ENCODE measurements around the gene DNA2. TPM values are rescaled to one million over a fixed set of nuclear protein-coding genes. Genes with fewer than 3 reads are reported as not detected.
A peak's percentile ranks its signal among the peaks of the same experiment; 100 is the strongest.
"Not testable (repeated sequence)": the region's sequence is repeated elsewhere in the genome, so short reads cannot be mapped to it uniquely, and the experiment has no call there.

The DNA2 gene, protein sequence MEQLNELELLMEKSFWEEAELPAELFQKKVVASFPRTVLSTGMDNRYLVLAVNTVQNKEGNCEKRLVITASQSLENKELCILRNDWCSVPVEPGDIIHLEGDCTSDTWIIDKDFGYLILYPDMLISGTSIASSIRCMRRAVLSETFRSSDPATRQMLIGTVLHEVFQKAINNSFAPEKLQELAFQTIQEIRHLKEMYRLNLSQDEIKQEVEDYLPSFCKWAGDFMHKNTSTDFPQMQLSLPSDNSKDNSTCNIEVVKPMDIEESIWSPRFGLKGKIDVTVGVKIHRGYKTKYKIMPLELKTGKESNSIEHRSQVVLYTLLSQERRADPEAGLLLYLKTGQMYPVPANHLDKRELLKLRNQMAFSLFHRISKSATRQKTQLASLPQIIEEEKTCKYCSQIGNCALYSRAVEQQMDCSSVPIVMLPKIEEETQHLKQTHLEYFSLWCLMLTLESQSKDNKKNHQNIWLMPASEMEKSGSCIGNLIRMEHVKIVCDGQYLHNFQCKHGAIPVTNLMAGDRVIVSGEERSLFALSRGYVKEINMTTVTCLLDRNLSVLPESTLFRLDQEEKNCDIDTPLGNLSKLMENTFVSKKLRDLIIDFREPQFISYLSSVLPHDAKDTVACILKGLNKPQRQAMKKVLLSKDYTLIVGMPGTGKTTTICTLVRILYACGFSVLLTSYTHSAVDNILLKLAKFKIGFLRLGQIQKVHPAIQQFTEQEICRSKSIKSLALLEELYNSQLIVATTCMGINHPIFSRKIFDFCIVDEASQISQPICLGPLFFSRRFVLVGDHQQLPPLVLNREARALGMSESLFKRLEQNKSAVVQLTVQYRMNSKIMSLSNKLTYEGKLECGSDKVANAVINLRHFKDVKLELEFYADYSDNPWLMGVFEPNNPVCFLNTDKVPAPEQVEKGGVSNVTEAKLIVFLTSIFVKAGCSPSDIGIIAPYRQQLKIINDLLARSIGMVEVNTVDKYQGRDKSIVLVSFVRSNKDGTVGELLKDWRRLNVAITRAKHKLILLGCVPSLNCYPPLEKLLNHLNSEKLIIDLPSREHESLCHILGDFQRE
- 4.3 and 5.2 TPM in 2 replicates for total RNA-seq (2012; rRNA removed)

DNA sequence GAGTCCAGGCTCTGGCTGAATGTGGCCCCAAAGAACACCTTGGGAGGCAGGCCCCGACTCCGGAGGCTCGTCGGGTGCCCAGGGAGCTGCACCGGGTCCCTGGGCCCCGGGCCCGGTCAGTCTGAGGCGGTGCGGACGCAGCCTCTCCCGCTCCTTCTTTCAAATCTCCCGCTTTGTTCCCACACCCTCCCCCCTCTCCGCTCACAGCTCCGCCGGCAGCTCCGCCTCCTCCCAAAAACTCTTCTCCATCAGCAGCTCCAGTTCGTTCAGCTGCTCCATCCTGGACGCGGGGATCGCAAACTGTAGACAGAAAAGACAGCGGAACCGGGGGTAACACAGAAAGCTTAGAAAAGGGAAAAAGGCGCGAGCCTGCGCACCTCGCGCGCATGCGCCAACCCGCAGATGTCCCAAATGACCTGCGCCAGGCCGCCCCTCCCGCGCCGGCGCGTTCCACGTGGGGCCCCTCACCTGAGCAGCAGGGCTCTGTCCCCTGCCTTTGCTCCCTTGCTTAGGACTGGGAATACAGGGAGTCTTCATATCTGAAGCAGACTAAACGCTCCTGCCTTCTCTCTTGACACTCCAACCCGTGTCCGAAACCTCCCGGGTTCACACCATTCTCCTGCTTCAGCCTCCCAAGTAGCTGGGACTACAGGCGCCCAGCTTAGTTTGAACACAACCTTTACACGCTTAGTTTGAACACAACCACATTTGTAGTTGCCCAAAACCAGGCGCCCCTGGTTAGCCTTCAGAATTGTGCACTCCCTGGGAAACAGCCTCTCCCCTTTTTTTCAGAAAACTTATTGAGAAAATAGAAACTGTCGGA lies at the start of gene DNA2:
Gene DNA2, minus strand, starts transcription at position 388 of the 823 bp plus-strand sequence. Its CDS starts 109 bp downstream, at position 279.
- no peaks in the 10 kb centered on the region for H3K36me3 ChIP-seq (ENCODE audit: insufficient read depth, low read length)
- H3K4me3 ChIP-seq (ENCODE audit: low read length), result peak within 1 kb of the TSS; percentile 86
- no peaks in the 10 kb centered on the region for H3K27me3 ChIP-seq (ENCODE audit: control insufficient read depth, insufficient read depth, low read length)
- H3K9me3 ChIP-seq (replicated peaks; ENCODE audit: low read length), result no peaks in the 10 kb centered on the region
- peak within 1 kb of the TSS; percentile 87 for H3K4me2 ChIP-seq (ENCODE audit: low read length)
- peaks cover 19% of the 10 kb centered on the region for H3K4me1 ChIP-seq (ENCODE audit: control insufficient read depth, insufficient read depth, low read length)
- H3K9ac ChIP-seq (ENCODE audit: low read depth, low read length), result peak within 1 kb of the TSS; percentile 84

DNA sequence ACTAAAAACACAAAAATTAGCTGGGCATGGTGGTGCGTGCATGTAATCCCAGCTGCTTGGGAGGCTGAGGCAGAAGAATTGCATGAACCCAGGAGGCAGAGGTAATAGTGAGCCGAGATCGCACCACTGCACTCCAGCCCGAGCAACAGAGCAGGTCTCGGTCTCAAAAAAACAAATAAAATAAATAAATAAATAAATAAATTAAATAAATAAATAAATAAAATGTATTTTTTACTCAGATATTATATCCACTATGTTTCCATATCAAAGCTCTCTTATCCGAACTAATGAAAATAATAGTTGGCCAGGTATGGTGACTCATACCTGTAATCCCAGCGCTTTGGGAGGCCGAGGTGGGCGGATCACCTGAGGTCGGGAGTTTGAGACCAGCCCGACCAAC lies 46.8 kb upstream of the DNA2 start:
- H3K4me2 ChIP-seq (ENCODE audit: low read length); H3K9me3 ChIP-seq (replicated peaks; ENCODE audit: low read length); H3K9ac ChIP-seq (ENCODE audit: low read depth, low read length); H3K36me3 ChIP-seq (ENCODE audit: insufficient read depth, low read length); H3K4me3 ChIP-seq (ENCODE audit: low read length); H3K27me3 ChIP-seq (ENCODE audit: control insufficient read depth, insufficient read depth, low read length): not testable (repeated sequence)
- H3K4me1 ChIP-seq (ENCODE audit: control insufficient read depth, insufficient read depth, low read length), result peaks cover 11% of the 10 kb centered on the region

DNA sequence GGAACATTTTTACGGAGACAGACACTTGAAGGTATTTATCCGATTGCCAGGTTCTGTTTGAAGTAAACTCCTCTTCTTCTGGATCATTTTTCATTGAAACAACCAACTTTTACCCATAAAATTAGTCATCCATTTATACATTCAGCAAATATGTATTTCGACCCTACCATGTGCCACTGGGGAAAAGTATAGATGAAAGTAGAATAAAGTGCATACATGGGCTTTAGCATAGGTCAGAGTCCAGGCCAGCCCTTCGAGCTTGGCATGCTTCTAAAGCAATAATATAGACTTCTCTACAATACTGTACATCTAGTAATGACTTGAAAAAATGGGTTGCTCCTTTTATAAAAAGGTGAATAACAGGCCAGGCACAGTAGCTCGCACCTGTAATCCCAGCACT lies 45.4 kb upstream of the DNA2 start:
- Histone ChIP-seq H3K4me3 (ENCODE audit: low read length) (no peak overlapping the region), H3K9me3 (replicated peaks; ENCODE audit: low read length) (no peaks in the 10 kb centered on the region), H3K4me2 (ENCODE audit: low read length) (peak overlapping the region; percentile 21), H3K9ac (ENCODE audit: low read depth, low read length) (no peak overlapping the region), H3K4me1 (ENCODE audit: control insufficient read depth, insufficient read depth, low read length) (peaks cover 11% of the 10 kb centered on the region), H3K27me3 (ENCODE audit: control insufficient read depth, insufficient read depth, low read length) (no peaks in the 10 kb centered on the region), H3K36me3 (ENCODE audit: insufficient read depth, low read length) (no peaks in the 10 kb centered on the region)

DNA sequence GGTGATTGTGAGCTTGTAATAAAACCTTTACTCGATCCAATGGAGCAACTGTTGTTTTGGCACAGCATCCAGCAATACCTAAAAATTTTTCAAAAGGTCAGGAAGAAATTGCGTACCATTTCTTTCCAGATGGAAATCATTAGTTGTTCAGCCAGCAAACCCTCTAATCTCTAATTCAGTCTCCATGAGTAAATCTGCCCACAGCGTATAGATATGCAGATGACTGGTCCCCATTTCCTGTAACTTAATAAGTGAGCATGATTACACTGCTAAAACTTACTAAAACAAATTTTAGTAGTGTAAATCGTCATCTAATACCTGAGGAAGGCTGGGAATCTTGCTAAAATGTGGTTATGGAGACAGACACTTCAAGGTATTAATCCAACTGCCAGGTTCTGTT lies 45.0 kb upstream of the DNA2 start:
- Histone ChIP-seq H3K4me1 (ENCODE audit: control insufficient read depth, insufficient read depth, low read length) (peaks cover 11% of the 10 kb centered on the region), H3K4me2 (ENCODE audit: low read length) (peak overlapping the region; percentile 21), H3K9me3 (replicated peaks; ENCODE audit: low read length) (no peaks in the 10 kb centered on the region), H3K4me3 (ENCODE audit: low read length) (no peak overlapping the region), H3K36me3 (ENCODE audit: insufficient read depth, low read length) (no peaks in the 10 kb centered on the region), H3K9ac (ENCODE audit: low read depth, low read length) (peak overlapping the region; percentile 18), H3K27me3 (ENCODE audit: control insufficient read depth, insufficient read depth, low read length) (no peaks in the 10 kb centered on the region)

DNA sequence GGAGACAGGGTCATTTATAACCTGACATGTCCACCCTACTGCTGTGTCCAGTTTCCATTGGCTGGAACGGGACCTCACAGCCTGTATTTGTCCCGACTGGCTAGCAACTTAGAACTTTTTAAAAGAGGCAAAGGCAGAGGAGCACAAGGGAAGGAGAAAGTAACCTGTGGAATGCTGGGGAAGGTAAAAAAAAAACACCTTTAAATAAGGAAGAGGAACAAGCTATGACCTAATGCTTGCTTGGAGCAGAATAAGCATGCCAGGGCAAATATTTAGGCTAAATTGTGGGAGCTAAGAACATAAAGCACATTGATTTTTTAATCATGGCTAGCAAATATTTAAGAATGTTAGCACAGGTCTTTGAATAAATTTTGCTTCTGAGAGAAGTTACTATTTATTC lies 44.4 kb upstream of the DNA2 start:
- H3K9me3 ChIP-seq (replicated peaks; ENCODE audit: low read length); H3K4me3 ChIP-seq (ENCODE audit: low read length); H3K27me3 ChIP-seq (ENCODE audit: control insufficient read depth, insufficient read depth, low read length); H3K9ac ChIP-seq (ENCODE audit: low read depth, low read length); H3K36me3 ChIP-seq (ENCODE audit: insufficient read depth, low read length): not testable (repeated sequence)
- peak overlapping the region; percentile 21 for H3K4me2 ChIP-seq (ENCODE audit: low read length)
- peaks cover 11% of the 10 kb centered on the region for H3K4me1 ChIP-seq (ENCODE audit: control insufficient read depth, insufficient read depth, low read length)

DNA sequence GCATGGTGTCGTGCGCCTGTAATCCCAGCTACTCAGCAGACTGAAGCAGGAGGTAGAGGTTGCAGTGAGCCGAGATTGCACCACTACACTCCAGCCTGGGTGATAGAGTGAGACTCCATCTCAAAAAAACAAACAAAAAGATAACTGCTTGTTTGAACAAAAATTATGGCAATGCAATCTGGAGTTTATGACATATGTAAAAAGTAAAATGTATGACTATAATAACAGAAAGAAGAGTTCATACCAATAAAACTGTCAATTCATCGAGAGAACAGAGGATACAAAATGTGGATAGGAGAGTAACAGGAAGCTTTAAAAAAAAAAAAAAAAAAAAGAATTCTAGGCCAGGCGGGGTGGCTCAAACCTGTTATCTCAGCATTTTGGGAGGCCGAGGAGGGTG lies 36.3 kb upstream of the DNA2 start:
- no peaks in the 10 kb centered on the region for H3K27me3 ChIP-seq (ENCODE audit: control insufficient read depth, insufficient read depth, low read length)
- no peak overlapping the region for H3K4me2 ChIP-seq (ENCODE audit: low read length)
- H3K9ac ChIP-seq (ENCODE audit: low read depth, low read length), result no peak overlapping the region
- no peak overlapping the region for H3K4me3 ChIP-seq (ENCODE audit: low read length)
- H3K9me3 ChIP-seq (replicated peaks; ENCODE audit: low read length), result no peaks in the 10 kb centered on the region
- H3K4me1 ChIP-seq (ENCODE audit: control insufficient read depth, insufficient read depth, low read length), result no peaks in the 10 kb centered on the region
- H3K36me3 ChIP-seq (ENCODE audit: insufficient read depth, low read length), result peaks cover 8% of the 10 kb centered on the region

DNA sequence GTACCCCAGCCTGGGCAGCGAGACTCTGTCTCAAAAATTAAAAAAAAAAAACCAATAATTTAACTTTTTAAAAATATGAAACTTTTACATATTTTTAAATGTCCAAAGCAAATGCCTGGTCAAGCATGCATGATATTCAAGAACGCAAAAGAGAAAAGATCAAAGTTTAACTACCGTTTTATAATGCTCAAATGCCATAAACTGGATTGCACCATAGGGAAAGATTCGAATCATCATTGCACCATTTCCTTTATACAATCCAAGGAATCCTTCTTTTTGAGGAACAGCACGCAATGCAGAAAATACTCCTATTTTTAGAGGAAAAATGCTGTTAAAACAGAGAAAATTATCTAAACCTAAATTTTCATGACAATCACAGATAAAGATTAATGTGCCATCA lies 34.6 kb upstream of the DNA2 start:
- Histone ChIP-seq H3K4me2 (ENCODE audit: low read length) (no peak overlapping the region), H3K9ac (ENCODE audit: low read depth, low read length) (no peak overlapping the region), H3K27me3 (ENCODE audit: control insufficient read depth, insufficient read depth, low read length) (no peaks in the 10 kb centered on the region), H3K4me3 (ENCODE audit: low read length) (no peak overlapping the region), H3K36me3 (ENCODE audit: insufficient read depth, low read length) (peaks cover 14% of the 10 kb centered on the region), H3K9me3 (replicated peaks; ENCODE audit: low read length) (no peaks in the 10 kb centered on the region), H3K4me1 (ENCODE audit: control insufficient read depth, insufficient read depth, low read length) (no peaks in the 10 kb centered on the region)

DNA sequence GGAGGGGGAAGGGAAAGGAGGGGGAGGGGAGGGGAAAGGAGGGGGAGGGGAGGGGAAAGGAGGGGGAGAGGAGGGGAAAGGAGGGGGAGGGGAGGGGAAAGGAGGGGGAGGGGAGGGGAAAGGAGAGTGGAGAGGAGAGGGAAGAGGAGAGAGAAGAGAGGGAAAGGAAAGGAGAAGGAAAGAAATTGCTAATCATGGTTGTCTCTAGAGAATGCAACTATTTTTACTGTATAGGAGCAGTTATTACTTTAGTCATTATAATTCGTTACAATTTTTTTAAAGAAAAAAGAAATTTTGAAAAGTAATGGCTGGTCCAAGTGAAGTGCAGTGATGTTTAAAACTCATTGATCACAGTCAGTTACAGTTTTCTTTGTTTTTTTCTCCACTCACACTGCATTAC lies 31.1 kb upstream of the DNA2 start:
- Histone ChIP-seq H3K36me3 (ENCODE audit: insufficient read depth, low read length) (peaks cover 32% of the 10 kb centered on the region), H3K27me3 (ENCODE audit: control insufficient read depth, insufficient read depth, low read length) (no peaks in the 10 kb centered on the region), H3K9ac (ENCODE audit: low read depth, low read length) (no peak overlapping the region), H3K4me2 (ENCODE audit: low read length) (no peak overlapping the region), H3K9me3 (replicated peaks; ENCODE audit: low read length) (no peaks in the 10 kb centered on the region), H3K4me3 (ENCODE audit: low read length) (no peak overlapping the region), H3K4me1 (ENCODE audit: control insufficient read depth, insufficient read depth, low read length) (no peaks in the 10 kb centered on the region)

DNA sequence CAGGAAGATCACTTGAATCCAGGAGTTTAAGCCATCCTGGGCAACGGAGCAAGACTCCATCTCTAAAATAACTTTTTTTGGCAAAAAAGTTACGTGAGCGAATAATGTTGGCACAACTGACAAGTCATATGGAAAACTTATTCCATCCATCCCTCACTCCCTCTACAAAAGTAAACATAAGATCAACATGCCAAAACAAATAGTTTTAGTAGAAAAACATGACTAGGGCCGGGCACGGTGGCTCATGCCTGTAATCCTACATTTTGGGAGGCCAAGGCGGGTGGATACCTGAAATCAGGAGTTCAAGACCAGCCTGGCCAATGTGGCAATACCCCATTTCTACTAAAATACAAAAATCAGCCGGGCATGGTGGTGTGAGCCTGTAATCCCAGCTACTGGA lies 29.9 kb upstream of the DNA2 start:
- H3K4me3 ChIP-seq (ENCODE audit: low read length), result no peak overlapping the region
- H3K4me1 ChIP-seq (ENCODE audit: control insufficient read depth, insufficient read depth, low read length), result no peaks in the 10 kb centered on the region
- peaks cover 37% of the 10 kb centered on the region for H3K36me3 ChIP-seq (ENCODE audit: insufficient read depth, low read length)
- H3K9ac ChIP-seq (ENCODE audit: low read depth, low read length), result no peak overlapping the region
- H3K9me3 ChIP-seq (replicated peaks; ENCODE audit: low read length), result no peaks in the 10 kb centered on the region
- no peak overlapping the region for H3K4me2 ChIP-seq (ENCODE audit: low read length)
- no peaks in the 10 kb centered on the region for H3K27me3 ChIP-seq (ENCODE audit: control insufficient read depth, insufficient read depth, low read length)

DNA sequence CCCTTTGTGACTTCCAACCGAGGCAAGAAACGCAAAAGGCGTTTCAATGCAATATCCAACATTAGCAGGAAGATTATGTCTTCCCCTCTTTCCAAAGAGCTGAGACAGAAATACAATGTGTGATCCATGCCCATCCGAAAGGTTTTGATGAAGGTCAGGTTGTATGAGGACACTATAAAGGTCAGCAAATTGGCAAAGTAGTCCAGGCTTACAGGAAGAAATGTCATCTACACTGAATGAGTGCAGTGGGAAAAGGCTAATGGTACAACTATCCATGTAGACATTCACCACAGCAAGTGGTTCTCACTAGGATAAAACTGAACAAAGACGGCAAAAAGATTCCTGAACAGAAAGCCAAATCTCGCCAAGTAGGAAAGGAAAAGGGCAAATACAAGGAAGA lies 27.8 kb upstream of the DNA2 start:
- H3K4me2 ChIP-seq (ENCODE audit: low read length), result no peak overlapping the region
- no peak overlapping the region for H3K4me3 ChIP-seq (ENCODE audit: low read length)
- no peaks in the 10 kb centered on the region for H3K4me1 ChIP-seq (ENCODE audit: control insufficient read depth, insufficient read depth, low read length)
- no peaks in the 10 kb centered on the region for H3K27me3 ChIP-seq (ENCODE audit: control insufficient read depth, insufficient read depth, low read length)
- H3K9ac ChIP-seq (ENCODE audit: low read depth, low read length), result no peak overlapping the region
- H3K9me3 ChIP-seq (replicated peaks; ENCODE audit: low read length), result no peaks in the 10 kb centered on the region
- peaks cover 42% of the 10 kb centered on the region for H3K36me3 ChIP-seq (ENCODE audit: insufficient read depth, low read length)

DNA sequence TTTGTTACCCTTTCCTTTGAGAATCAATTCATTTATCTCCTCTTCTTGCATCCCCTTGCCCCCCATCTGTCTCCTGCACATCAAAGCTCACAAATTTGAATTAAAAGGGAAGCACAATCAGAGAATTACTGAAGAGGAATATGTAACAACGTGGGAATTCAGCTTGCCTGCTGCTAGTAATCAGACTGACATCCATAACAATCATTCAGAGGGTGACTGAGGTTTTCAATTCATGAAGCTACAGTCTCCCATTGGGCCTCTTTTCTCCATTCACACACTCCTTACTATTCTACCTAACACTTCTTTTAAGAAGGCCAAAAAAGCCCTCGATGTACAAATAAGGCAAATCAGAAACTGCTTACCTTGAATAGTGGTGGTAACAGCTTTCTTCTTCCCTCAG lies 24.3 kb upstream of the DNA2 start:
- Histone ChIP-seq H3K4me3 (ENCODE audit: low read length) (no peak overlapping the region), H3K9me3 (replicated peaks; ENCODE audit: low read length) (no peaks in the 10 kb centered on the region), H3K36me3 (ENCODE audit: insufficient read depth, low read length) (peaks cover 45% of the 10 kb centered on the region), H3K4me1 (ENCODE audit: control insufficient read depth, insufficient read depth, low read length) (no peaks in the 10 kb centered on the region), H3K9ac (ENCODE audit: low read depth, low read length) (no peak overlapping the region), H3K27me3 (ENCODE audit: control insufficient read depth, insufficient read depth, low read length) (no peaks in the 10 kb centered on the region), H3K4me2 (ENCODE audit: low read length) (no peak overlapping the region)
